Stimulated activated CD4-positive, alpha-beta T cell treated with anti-CD3 and anti-CD28 coated beads, Interleukin-4, amount 100 ng/mL, for 4 hours (primary cell): ENCODE data around the gene PRKCD.
A peak's percentile ranks its signal among the peaks of the same experiment; 100 is the strongest.

Experiments used
- DNase-seq, 2 experiments: peaks; one replicate each; pipeline ENCODE4 v3.0.0-alpha.2; 2020

The PRKCD gene

DNA sequence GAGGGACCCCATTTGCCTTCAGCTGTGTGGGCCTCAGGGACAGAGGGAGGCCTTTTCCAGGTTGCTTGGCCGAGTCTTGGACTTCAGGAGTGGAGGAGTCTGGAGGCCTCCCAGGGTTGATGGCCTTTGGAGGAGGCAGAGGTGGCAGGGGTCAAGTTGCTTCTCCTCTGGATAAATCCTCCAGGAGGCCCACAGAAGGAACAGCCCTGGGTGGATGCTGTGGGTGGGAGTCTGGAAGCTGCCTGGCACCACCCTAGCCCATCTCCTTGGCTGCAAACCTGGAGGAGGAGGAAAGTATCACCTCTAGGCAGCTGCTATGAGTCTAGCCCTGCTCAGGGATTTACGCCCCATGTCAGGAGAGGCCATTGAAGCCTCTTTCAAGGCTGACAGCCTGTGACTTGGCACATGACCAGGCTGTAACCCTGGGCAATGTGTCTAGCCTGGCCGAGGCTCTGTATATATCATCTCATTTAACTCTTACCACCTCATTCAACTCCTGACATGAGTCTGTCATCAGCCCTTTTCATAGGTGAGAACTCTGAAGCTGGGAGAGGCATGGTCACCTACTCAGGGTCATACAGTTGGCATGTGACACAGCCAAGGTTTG, 2.9 kb upstream of the PRKCD start:
- no peak for DNase-seq

DNA sequence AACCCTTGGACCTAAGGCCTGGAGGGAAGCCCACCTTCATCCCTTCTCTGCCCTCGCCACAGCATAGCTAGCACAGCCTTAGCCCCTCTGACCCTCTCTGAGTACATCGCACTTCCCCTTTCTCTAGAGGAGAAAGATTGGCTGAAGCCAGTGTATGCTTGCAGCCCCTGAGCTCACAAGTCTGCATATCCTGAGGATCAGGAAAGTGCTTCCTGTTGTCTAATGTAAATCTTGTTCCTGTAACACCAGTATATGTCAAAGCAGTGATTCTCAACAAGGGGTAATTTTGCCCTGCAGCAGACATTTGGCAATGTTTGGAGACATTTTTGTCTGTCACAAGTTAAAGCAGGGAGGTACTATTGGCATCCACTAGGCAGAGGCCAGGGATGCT, 2.2 kb upstream of the PRKCD start:
- DNase-seq: no peak

DNA sequence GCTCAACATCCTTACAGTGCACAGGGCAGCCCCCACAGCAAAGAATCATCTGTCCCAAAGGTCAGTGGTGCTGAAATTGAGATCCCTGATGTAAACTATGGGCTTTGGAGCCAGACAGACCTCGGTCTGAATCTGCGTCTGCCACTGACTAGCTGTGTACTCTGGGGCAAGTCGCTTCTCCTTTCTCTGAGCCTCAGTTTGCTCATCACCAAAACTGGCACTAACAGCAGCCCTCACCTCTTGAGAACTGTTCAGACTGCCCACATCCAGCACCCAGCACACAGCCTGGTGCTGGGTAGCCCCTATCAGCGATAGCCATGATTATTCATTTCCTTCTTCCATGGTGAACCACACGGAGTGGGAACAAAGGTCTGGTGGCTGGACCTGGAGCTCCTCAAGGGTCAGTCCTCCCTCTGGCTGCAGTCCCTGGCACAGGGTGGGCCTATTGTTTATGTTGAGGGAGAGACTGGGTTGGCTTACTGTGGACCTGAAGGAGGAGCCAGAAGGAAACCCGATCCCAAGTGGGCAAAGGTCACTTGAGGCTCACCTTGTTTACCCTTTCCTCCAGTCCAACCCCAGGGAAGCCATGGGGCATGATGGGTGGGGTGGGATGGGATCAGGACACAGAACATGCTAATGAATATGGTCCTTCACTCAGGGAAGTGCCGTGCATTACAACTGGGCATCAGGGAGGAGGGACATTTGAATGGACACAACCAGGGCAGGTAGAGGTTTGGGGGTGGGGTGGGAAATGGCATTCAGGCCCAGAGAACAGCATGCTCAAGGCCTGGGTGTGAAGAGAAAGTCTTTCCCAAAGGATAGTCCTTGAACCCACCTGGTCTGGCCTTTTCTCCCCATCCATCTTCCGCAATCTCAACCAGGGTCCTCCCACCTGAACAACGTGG, 1.6 kb upstream of the PRKCD start:
- no peak for DNase-seq

DNA sequence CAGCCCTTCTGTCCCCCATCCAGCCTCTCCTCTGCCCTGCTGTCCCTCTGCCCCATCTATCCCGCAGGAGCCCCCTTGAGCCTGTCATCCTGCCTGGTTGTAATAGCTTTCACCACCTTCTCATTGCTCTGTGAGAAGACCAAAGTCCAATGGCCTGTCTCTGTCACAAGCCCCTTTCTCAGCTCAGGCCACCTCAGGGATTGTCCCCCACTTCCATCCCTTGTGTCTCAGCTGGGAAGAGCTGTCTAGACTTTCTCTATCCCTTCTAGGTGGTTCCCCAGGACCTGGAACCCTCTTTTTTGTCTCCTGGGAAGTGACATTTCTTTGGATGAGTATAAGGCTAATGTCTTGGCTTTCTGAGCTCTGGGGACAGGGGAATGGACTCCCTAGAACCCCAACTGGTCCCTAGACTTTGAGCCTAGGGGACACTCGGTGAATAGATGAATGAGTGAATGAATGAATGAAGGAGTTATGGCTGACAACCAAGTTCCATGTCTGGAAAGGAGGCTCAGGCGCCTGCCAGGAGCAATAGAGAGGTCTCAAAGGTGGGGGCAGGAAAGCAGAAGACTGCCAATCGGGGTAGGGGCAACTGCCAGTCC, 849 bp upstream of the PRKCD start:
- no peak for DNase-seq

DNA sequence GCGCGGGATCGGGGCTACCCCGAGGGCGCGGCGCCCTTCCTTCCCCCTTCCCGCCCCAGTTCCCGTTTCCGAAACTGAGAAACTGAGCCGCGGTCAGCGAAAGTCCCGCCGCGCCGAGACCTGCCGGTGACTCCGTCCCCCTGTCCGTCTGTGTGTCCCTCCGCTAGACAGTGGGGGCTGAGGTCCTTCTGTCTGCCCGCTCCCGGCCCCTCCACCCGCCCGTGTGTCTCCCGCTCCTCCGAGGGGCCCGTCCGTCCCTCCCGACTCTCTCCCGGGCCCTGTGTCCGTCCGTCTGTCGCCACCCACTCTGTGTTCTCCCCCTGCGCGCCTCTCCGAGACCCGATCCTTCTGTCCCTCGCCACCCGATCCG, 426 bp downstream of the PRKCD start:
- DNase-seq: no peak

DNA sequence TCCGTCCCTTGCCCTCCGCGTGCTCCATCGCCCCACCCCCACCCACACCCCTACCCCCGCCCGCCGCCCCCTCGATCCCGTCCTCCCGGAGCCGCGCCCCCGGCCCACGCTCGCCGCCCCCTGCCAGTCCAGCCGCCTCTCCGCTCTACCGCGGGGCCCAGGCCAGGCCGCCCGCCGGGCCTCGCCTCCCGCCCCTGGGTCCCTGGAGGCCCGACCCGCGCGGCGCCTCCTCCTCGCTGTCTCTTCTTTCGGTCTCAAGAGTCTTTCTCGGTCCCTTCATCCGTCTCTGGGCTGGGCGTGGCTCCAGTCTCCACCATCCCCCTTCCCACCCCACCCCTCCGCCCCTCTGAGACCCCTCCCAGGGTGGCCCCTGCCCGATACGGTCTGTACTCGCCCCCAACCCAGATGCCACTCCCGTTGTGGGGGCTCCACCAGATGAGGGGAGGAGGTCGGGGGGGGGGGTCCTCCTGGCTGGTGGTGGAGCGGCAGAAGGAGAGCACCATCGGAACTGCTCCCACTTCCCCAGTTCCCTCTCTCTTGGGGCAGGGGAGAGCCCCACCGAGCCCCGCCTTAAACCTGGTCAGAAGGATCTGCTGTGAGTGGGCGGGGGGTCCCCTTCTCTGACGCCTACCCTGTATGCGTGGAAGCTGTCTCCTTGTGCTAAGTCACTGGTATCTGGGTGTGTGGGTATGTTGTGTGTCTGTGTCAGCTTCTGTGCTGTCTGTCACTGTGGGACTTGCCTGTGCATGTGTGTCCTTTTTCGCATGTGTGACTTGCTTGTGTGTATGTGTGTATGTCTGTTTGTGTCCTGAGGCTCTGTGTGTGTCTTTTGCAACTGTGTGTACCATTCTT, 1.0 kb downstream of the PRKCD start:
- peak; percentile 48 to 75 for DNase-seq

DNA sequence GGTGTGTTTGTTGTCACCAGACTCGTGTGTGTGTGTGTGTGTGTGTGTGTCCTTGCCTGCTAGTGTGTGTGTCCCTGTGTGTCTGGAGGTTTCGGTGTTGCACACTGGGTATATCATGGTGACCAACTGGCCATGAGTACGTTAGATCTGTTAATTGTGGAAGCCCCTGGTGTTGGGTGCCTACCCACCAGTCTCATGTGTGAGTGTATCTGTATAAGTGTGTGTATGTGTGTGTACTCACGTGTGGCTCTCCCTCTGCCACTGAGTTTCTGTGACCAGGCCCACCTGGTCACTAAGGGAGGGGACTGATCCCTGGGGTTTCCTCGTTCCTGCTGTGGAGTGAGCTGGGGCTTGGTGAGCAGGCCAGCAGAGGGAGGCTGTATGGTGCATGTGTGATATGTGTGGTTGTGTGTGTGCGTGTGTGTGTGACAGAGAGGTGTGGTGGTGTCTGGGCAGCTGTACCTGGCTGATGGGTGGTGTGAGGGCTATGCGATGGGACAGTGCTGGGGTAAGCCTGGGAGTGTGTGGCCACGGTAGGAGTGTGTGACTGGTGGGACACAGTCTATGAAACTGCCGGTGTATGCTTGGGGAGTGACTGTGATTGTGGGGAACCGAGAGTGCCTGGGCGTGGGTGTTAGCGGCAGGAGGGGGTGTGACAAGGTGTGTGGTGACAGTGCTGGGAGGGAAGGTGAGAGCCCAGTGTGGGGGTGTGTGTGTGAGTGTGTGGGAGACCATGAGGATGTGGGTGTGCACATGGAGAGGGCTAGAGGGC, 1.8 kb downstream of the PRKCD start:
- peak; percentile 22 to 76 for DNase-seq

DNA sequence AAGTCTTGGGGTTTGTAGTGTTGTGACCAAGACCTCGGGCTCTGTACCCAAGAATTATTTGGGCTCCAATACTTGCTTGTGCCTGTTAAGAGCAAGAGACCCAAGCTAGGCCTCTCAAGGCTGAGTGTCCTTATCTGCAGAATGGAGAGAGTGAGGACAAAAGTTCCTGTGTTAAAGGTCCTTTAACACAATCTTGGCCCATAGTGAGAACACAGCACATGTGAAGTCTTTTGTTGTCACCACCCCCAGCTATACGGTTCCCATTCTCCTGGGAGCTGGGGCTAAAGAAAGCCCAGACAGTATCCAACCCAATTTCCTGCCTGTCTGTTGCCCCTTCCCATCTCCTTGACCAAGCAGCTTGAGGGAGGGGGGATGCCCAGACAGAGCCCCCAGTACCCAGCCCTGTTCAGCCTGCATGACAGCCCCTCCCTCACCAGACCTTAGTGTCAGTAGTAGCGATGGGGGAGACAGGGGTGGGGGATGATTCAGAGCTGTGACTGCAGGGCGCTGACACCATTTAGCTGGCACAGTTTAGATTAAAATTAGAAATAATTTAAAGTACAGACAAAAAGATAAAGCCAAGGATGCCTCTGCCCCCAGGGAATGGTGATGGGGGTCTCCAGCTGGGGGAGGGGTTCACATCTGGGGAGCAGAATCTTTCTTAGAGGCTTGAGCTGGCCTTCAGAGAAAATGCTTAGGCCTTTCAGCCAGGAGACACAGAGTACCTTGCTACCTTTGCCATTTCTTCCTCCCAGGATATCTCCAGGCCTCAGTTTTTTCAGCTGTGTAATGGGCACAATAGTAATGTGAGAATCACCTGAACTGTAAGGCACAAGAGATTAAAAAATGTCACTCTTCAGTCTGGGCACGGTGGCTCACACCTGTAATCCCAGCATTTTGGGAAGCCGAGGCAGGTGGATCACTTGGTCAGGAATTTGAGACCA, 2.7 kb downstream of the PRKCD start:
- no peak for DNase-seq

DNA sequence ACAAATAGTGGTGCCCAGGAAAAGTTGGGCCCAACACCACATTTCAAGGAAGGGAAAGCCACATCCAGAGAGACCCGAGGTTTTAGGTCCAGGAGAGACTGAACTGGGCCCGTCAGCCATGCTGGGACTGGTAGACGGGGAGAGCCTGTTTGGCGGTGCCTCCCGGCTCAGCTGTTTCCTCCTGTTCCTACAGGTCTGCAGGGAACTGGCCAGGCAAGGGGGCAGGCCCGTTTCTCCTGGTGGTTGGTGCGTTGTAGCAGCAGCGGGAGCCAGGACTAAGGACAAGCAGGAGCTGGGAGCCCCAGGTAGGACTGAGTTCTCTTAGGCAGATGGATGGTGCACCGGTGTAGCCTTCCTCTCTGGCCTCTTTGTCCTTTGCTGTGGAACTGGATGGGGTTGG, 3.9 kb downstream of the PRKCD start:
- no peak for DNase-seq

DNA sequence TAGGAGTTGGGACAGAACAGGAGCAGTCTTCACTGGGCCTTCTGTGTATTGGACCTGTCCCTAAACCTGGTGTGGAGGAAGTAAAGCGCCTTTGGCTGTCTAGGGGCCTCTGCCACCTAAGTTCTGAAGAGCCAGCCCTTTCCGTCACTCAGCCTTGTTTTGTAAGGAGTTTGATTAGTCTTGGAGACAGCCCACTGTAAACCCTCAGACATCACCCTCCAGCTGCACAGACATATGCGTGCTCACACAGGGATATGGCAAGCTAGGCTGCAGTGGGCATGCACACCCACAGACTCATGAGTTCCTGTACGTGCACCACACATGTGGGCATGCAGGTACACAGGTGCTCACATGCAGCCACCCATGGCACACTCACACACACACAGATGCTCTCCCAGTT, 5.2 kb downstream of the PRKCD start:
- no peak for DNase-seq

DNA sequence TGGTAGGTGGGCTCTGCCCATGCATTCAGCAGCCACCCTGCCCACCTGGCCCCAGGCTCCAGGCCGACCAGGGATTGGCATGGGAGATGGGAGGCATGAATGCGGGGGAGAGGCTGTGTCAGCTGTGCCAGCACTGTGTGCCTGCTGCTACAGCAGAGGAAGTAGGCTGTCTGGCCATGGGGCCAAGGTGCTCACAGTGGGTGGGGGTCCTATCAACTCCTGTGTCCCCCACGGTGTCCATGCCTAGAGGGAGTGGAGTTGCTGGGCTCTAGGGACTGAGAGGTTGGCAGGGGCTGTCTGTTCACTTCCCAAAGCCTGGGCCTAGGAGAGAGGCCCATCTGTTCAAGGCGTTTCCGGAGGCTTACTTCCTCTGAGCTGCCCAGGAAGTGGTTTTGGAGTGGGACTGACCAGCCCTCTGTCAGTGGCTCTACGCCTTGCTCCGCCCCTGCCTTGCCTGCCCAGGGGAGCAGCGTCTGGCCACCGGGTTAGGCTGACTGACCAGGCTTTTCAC, 5.8 kb downstream of the PRKCD start:
- DNase-seq: no peak

DNA sequence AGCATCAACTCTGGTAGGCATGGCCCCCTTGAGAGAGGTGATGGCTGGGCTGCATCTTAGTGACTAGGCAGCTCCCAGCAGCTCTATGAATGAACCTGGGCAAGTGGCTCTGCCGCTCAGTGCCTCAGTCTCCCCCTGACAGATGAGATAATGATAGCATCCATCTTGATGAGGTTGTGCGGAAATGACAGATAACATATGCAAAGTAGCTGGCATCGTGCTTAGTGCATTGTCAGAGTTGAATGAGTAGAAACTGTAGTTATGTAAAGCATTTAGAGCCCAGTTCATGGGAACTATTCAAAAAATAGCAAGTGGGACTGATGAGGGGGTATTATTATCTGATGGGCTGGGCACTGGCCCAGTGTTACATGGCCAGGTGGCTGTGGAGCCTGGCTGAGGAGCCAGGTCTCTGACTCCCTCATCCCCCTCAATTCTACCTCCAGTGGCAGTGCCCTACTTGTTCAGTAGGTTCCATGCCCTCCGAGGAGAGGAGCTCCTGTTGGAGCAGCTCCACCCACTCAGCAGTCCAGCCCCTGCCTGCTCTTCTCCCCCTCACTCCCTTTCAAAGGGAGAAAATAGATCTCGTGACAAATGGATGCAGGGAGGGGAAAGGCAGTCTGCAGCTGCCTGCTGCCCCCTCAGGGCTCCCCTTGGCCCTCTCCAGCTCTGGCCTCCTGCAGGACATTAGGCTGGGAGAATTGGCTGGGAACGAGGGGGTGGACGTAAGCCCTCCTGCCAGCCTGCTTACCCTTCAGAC, 6.6 kb downstream of the PRKCD start:
- DNase-seq: no peak

DNA sequence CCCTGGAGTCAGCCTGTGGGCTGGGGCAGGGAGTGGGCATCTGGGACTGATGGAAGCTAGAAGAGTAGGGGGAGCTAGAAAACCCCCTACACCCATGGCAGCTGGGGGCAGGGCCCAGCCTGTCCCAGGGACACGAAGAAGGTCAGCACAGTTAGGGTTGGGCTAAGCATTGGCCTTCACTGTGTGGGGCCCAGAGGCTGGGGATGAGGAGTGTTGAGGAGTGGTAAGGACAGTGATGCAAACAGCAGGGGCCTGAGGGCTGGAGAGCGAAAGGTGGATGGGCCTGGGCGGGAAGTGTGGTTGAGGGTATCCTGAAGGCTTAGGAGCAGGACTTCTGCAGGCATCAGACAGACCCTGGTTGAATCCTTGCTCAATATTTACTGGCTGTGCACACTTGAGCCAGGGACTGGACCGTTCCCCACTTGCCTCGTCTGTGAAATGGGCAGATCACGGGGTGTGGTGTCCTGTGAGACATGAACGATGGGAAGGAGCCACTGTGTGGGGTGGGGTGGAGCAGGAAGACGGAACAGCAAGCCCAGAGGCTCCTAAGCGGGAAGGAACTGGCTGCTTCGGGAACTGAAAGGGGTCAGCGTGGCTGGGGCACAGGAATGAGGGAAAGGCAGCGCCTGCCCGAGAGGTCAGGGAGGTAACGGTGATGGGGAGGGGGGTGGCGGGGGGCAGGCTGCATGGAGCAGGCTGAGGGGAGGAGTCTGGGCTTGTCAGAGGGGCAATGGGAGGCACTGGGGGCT, 7.3 kb downstream of the PRKCD start:
- DNase-seq: no peak

DNA sequence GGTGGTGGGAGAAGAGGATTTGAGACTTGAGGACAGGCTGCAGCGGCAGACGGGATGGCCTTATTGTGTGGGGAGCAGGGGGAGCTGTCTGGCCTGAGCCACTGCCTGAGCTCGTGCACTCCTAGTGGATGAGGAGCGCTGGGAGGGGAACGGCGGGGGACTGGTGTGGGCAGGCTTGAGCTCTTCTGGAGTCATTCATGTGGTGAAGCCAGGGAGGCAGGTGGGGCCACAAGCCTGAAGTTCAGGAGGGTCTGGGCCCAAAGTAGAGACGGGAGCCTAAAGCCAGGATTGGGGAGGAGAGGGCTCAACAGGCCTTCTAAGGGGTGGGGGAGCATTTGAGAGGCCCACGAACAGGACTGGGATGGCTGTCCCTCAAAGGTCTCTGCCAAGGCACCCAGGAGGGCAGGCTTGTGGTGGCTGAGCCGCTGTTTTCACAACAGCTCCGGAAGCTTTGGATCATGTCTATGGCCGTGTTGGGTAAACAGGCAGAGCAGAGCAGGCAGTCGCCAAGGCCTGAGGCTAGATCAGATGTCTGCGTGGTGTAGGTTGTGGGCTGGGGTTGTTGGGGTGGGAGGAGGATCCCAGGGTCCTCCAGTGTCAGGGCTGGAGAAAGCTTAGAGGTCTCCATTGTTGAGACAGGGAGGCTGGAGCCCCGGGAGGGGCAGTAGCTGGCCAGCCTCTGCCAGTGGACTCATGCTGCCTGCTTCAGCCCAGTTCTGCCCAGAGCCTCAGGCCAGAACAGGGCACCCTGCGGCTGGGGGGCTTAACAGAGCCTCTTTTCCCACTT, 8.2 kb downstream of the PRKCD start:
- DNase-seq: no peak

DNA sequence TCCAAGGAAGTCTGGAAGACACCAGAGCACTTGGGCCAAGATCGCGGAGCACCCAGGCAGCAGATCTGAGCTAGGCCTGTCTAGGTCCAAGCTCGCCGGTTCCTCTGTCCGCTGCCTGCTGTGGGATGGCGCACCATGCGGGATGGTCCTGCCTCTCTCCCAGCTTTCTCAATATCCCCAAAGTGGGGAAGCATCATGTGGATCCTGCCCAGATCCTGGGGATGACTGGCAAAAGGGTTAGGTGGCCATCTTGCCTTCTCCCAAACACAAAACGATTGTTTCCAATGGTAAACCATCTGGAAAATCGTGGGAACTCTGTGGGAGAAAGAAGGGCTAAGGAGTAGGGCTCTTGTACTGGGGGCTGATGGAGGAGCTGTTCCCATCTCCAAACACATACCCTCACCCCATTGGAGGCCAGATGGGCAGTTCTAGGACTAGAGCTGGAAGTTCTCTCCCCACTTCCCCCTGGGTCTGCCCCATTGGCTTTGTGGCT, 8.9 kb downstream of the PRKCD start:
- DNase-seq: no peak

DNA sequence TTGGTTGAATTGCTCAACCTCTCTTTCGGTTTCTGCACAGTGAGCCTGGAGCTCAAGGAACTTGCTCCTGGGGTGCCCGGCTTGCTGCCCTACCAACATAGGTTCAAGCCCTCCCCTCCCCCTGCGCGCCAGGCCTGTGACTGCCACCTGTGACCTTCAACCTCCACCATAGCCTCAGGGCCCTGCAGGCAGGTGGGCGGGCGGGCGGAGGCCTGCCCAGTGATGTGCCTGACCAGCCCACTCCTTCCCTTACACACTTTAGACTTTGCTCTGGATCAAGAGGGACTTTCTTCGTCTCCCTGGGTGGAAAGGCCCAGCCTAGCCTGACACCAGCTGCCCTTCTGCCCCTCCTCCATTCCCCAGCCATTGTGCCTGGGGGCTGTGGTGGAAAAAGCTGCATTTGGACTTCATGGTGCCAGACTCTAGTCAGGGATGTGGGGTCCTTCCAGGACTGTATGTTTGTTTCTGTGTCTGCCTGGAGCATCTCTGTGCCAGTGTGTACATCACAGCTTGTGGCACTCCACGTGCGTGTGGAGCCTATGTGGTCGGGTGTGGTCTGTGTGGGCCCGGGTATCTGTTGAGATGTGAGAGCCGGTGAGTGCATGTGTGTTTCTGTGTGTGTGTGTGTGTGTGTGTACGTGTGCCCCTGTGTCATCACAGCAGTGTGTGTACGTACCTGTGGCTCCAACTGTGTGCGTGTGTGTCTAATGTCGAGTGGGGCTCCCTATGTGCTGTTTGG, 9.5 kb downstream of the PRKCD start:
- DNase-seq: no peak

DNA sequence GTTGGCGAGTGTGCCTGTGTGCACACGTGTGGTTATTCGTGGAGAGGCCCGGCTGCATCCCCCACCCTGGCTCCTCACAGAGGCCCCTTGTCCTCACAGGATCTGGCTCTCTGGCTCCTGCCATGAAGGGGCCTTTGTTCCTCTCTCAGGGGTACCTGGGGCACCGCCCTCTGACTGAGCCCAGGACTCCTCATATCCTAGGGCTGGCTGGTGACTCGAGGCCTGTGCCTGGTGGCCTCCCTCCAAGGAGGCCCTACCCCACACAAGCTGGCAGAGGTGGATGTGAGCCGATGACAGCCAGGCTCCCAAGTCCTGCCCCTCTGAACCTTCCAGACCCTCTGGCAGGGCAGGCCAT, 10.0 kb downstream of the PRKCD start:
- no peak for DNase-seq
